Measurements from ENCODE around the gene TXNDC5. TPM values are rescaled to one million over a fixed set of nuclear protein-coding genes. Genes with fewer than 3 reads are reported as not detected.

TXNDC5 gene
- total and polyA plus RNA-seq, 2 donors (not counting 3 experiments of a cell fraction or from before 2014, with no cell fraction given): 1,665 to 2,629 TPM

GRCh38 chr6:7932625-7933024, 22.0 kb upstream of the TXNDC5 start:
- Histone ChIP-seq H3K9me1 (replicated peaks; ENCODE audit: control insufficient read depth, extremely low read depth, insufficient read depth, low read length) (no peaks in the 10 kb centered on the region), H3K9me3 (replicated peaks; ENCODE audit: control insufficient read depth, insufficient read depth, low read length) (no peaks in the 10 kb centered on the region), H3K9ac (replicated peaks; ENCODE audit: extremely low read depth, insufficient read depth, low read length) (no peak overlapping the region), H3K4me1 (ENCODE audit: control insufficient read depth, extremely low read depth, insufficient read depth, low read length) (no peaks in the 10 kb centered on the region), H3K27me3 (ENCODE audit: control insufficient read depth in 2 of 2, insufficient read depth in 2 of 2, low read length in 2 of 2) (no peaks in the 10 kb centered on the region), H4K20me1 (replicated peaks; ENCODE audit: control insufficient read depth, extremely low read depth, insufficient read depth, low read length) (no peaks in the 10 kb centered on the region), H3K4me2 (ENCODE audit: insufficient read depth, low read length) (no peak overlapping the region), H3K4me3 (replicated peaks in 1 of 3; ENCODE audit: insufficient read depth in 1 of 3, low read depth in 1 of 3, low read length in 3 of 3) (no peak overlapping the region), H3K36me3 (ENCODE audit: control insufficient read depth in 2 of 2, extremely low read depth in 1 of 2, insufficient read depth in 2 of 2, low read length in 2 of 2) (no peaks in the 10 kb centered on the region), H3K79me2 (ENCODE audit: control insufficient read depth, insufficient read depth, low read length) (no peaks in the 10 kb centered on the region), H3K27ac (ENCODE audit: insufficient read depth, low read depth, low read length) (no peak overlapping the region), H2AFZ (ENCODE audit: low read depth, low read length) (no peak overlapping the region)
- dilution Hi-C loops (cut with MboI; ENCODE audit: extremely low pct_ligation_motif_present, low sequenced_read_pairs) (no loop called here), intact Hi-C loops (cut with micrococcal nuclease) (no loop called here)
- DNase-seq (ENCODE audit: low read depth, low spot score) (no peak), FAIRE-seq (no peak)
- ChIA-PET POLR2A (no interaction called here), CTCF (interaction anchor here (1.3 kb wide), 1 partner anchor 60 kb away, joined by 3 read pairs; no protein-coding TSS in a partner anchor)
- no TSS peak for BruUV-seq (replicated peaks)
- TF ChIP-seq MYC (IDR thresholded peaks at IDR 0.05; ENCODE audit: low read depth, low read length) (no peak), EZH2 (IDR thresholded peaks at IDR 0.05; ENCODE audit: borderline replicate concordance, low read depth, low read length, severe bottlenecking) (no peak), GATA2 (IDR thresholded peaks at IDR 0.05; ENCODE audit: insufficient read depth, insufficient read length, low read depth, low read length) (no peak), CTCF (IDR thresholded peaks at IDR 0.05; ENCODE audit: extremely low read depth in 1 of 2, insufficient read depth in 1 of 2, low read depth in 1 of 2, low read length in 2 of 2) (no peak), MAX (IDR thresholded peaks at IDR 0.05; ENCODE audit: insufficient read depth, insufficient read length) (no peak), JUN (IDR thresholded peaks at IDR 0.05; ENCODE audit: borderline replicate concordance, insufficient read depth, insufficient read length, low read depth) (no peak), POLR2AphosphoS5 (IDR thresholded peaks at IDR 0.05; ENCODE audit: insufficient read depth, low read depth, low read length) (no peak), FOS (IDR thresholded peaks at IDR 0.05; ENCODE audit: borderline replicate concordance, insufficient read depth, low read length) (no peak), POLR2A (IDR thresholded peaks at IDR 0.05; ENCODE audit: low read depth, low read length) (no peak)

Data from endothelial cell of umbilical vein (primary cell).